Fibroblast of lung (primary cell): Measurements from ENCODE around the gene SUSD6. TPM values are rescaled to one million over a fixed set of nuclear protein-coding genes. Genes with fewer than 3 reads are reported as not detected.

Experiments used
- DNase-seq, 2 donors: peaks; one replicate each; pipeline versions ENCODE4 v3.0.0 to v3.0.0-alpha.2; 2010; ENCODE audit warnings: low read depth in 2 of 2
- H2AFZ ChIP-seq: 2 replicates; pipeline ENCODE4 v1.5.1; 2012; ENCODE audit warnings: low read length, control low read depth, inconsistent platforms
- H3K27ac ChIP-seq: 2 replicates; pipeline ENCODE4 v1.5.1; 2011; ENCODE audit warnings: low read length, control low read depth; ENCODE audit not compliant: insufficient read depth
- H3K27me3 ChIP-seq: 2 replicates; pipeline ENCODE4 v1.5.1; 2011; ENCODE audit warnings: mild to moderate bottlenecking, low read length; ENCODE audit not compliant: control insufficient read depth, insufficient read depth
- H3K36me3 ChIP-seq: 2 replicates; pipeline ENCODE4 v1.5.1; 2011; ENCODE audit warnings: low read length; ENCODE audit not compliant: control insufficient read depth, insufficient read depth
- H3K4me1 ChIP-seq: 2 replicates; pipeline ENCODE4 v1.5.1; 2011; ENCODE audit warnings: low read length; ENCODE audit not compliant: control insufficient read depth, insufficient read depth; ENCODE audit errors: extremely low read depth
- H3K4me2 ChIP-seq: 2 replicates; pipeline ENCODE4 v1.5.1; 2011; ENCODE audit warnings: low read length, control low read depth; ENCODE audit not compliant: insufficient read depth; ENCODE audit errors: extremely low read depth
- H3K4me3 ChIP-seq, 4 experiments: fragments of 200-600 bp in 1 of 4; sonication (generic) in 1 of 4; replicated peaks in 1 of 4; 2 replicates each; pipeline ENCODE4 v1.5.1; 2011 to 2016; ENCODE audit warnings: low read length in 4 of 4, low read depth in 3 of 4, mild to moderate bottlenecking in 3 of 4, control low read depth in 2 of 4, inconsistent platforms in 1 of 4, mixed read lengths in 1 of 4; ENCODE audit not compliant: insufficient read depth in 1 of 4; ENCODE audit errors: control extremely low read depth in 1 of 4
- H3K79me2 ChIP-seq: 2 replicates; pipeline ENCODE4 v1.5.1; 2012; ENCODE audit warnings: mild to moderate bottlenecking, low read length, inconsistent platforms; ENCODE audit not compliant: control insufficient read depth, insufficient read depth
- H3K9ac ChIP-seq: 2 replicates; pipeline ENCODE4 v1.5.1; 2011; ENCODE audit warnings: mild to moderate bottlenecking, low read length, control low read depth; ENCODE audit not compliant: insufficient read depth
- H3K9me3 ChIP-seq: 2 replicates; pipeline ENCODE4 v1.5.1; 2012; ENCODE audit warnings: low read depth, low read length; ENCODE audit not compliant: control insufficient read depth, insufficient read depth
- H4K20me1 ChIP-seq: 2 replicates; pipeline ENCODE4 v1.5.1; 2011; ENCODE audit warnings: low read length; ENCODE audit not compliant: control insufficient read depth, insufficient read depth; ENCODE audit errors: extremely low read depth
- EZH2 ChIP-seq: IDR thresholded peaks from 2 replicates; pipeline ENCODE4 v1.5.1; 2012; ENCODE audit warnings: low read length, control low read depth, mild to moderate bottlenecking; ENCODE audit errors: missing control alignments
- polyA plus RNA-seq, 2 donors: library from polyadenylated mRNA; depleted of rRNA in 1 of 2; stranded (reverse) in 1 of 2; unstranded in 1 of 2; fragments of >200 nt; gene quantifications; 2 replicates each; pipeline ENCODE4 v1.2.1, GENCODE V29; 2011 to 2012; ENCODE audit warnings: missing spikeins in 1 of 2
- total RNA-seq: library from RNA; depleted of rRNA; stranded (reverse); fragments of >200 nt; gene quantifications from 2 replicates; pipeline ENCODE4 v1.2.1, GENCODE V29; 2014
- TF ChIP-seq, protein P1 (sequence below), 2 donors: IDR thresholded peaks in 1 of 2; conservative IDR thresholded peaks in 1 of 2; 1 replicate in 1 of 2; 2 replicates in 1 of 2; pipeline ENCODE4 v1.5.1; 2011 to 2012; ENCODE audit warnings: low read length in 2 of 2, control low read depth in 1 of 2, inconsistent platforms in 1 of 2, low read depth in 1 of 2, mild to moderate bottlenecking in 1 of 2

SUSD6 gene
- total and polyA plus RNA-seq, 2 donors (not counting 1 experiment from before 2014, with no cell fraction given): 9.1 to 11.4 TPM

GRCh38 chr14:69586404-69586803 is 25.0 kb upstream of the SUSD6 start:
- no peak overlapping the region for H2AFZ ChIP-seq
- no peak for DNase-seq
- H3K79me2 ChIP-seq: no peaks in the 10 kb centered on the region
- TF ChIP-seq, protein P1, sequence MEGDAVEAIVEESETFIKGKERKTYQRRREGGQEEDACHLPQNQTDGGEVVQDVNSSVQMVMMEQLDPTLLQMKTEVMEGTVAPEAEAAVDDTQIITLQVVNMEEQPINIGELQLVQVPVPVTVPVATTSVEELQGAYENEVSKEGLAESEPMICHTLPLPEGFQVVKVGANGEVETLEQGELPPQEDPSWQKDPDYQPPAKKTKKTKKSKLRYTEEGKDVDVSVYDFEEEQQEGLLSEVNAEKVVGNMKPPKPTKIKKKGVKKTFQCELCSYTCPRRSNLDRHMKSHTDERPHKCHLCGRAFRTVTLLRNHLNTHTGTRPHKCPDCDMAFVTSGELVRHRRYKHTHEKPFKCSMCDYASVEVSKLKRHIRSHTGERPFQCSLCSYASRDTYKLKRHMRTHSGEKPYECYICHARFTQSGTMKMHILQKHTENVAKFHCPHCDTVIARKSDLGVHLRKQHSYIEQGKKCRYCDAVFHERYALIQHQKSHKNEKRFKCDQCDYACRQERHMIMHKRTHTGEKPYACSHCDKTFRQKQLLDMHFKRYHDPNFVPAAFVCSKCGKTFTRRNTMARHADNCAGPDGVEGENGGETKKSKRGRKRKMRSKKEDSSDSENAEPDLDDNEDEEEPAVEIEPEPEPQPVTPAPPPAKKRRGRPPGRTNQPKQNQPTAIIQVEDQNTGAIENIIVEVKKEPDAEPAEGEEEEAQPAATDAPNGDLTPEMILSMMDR (conservative IDR thresholded peaks at IDR 0.05 in 1 of 2, IDR thresholded peaks at IDR 0.05 in 1 of 2; ENCODE audit: low read depth in 1 of 2, low read length in 2 of 2): no peak
- no peak for TF ChIP-seq EZH2
- peaks cover 3% of the 10 kb centered on the region for H3K27me3 ChIP-seq
- no peaks in the 10 kb centered on the region for H3K9me3 ChIP-seq
- H3K27ac ChIP-seq: no peak overlapping the region
- no peak overlapping the region for H3K4me2 ChIP-seq
- no peak overlapping the region for H3K9ac ChIP-seq
- H3K4me3 ChIP-seq: no peak overlapping the region
- H4K20me1 ChIP-seq: no peaks in the 10 kb centered on the region
- no peaks in the 10 kb centered on the region for H3K36me3 ChIP-seq
- H3K4me1 ChIP-seq: no peaks in the 10 kb centered on the region

- no peaks in the 10 kb centered on the region for H3K79me2 ChIP-seq
- no peaks in the 10 kb centered on the region for H3K4me1 ChIP-seq
- peaks cover 3% of the 10 kb centered on the region for H3K27me3 ChIP-seq
- no peaks in the 10 kb centered on the region for H3K9me3 ChIP-seq
- no peak overlapping the region for H3K4me2 ChIP-seq
- DNase-seq: no peak
- H2AFZ ChIP-seq: no peak overlapping the region
- H3K9ac ChIP-seq: no peak overlapping the region
- TF ChIP-seq, protein P1 (conservative IDR thresholded peaks at IDR 0.05 in 1 of 2, IDR thresholded peaks at IDR 0.05 in 1 of 2; ENCODE audit: low read depth in 1 of 2, low read length in 2 of 2): no peak
- no peak for TF ChIP-seq EZH2
- no peak overlapping the region for H3K27ac ChIP-seq
- H3K36me3 ChIP-seq: no peaks in the 10 kb centered on the region
- no peak overlapping the region for H3K4me3 ChIP-seq
- H4K20me1 ChIP-seq: no peaks in the 10 kb centered on the region
Measured at GRCh38 chr14:69587389-69587788, 24.0 kb upstream of the SUSD6 start.

DNA sequence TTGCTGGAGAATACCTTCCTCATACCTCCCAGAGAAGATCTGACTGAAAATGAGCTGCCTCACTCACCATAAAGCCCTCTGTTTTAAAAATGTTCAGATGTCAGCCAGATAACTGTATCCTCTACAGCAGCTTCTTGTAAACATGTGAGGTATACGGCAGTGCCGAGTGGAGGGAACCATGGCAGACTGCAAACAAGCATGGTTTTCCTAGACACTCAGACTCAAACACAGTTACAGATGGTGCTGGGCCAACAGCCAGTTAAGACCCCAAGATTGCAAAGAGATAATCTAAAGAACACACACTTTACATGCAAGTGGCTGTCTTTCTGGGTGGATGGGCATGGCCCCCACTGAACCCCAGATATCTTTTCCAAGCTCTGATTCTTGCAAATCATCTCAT is 20.1 kb upstream of the SUSD6 start:
- H3K27me3 ChIP-seq: peaks cover 3% of the 10 kb centered on the region
- no peaks in the 10 kb centered on the region for H4K20me1 ChIP-seq
- H3K79me2 ChIP-seq: no peaks in the 10 kb centered on the region
- H2AFZ ChIP-seq: no peak overlapping the region
- H3K4me3 ChIP-seq: no peak overlapping the region
- TF ChIP-seq EZH2: no peak
- TF ChIP-seq, protein P1 (conservative IDR thresholded peaks at IDR 0.05 in 1 of 2, IDR thresholded peaks at IDR 0.05 in 1 of 2; ENCODE audit: low read depth in 1 of 2, low read length in 2 of 2): no peak
- H3K27ac ChIP-seq: no peak overlapping the region
- DNase-seq: no peak
- H3K4me1 ChIP-seq: no peaks in the 10 kb centered on the region
- H3K36me3 ChIP-seq: no peaks in the 10 kb centered on the region
- H3K4me2 ChIP-seq: no peak overlapping the region
- H3K9ac ChIP-seq: no peak overlapping the region
- H3K9me3 ChIP-seq: no peaks in the 10 kb centered on the region
